ENCODE data around the gene TMEM81.

The TMEM81 gene

DNA sequence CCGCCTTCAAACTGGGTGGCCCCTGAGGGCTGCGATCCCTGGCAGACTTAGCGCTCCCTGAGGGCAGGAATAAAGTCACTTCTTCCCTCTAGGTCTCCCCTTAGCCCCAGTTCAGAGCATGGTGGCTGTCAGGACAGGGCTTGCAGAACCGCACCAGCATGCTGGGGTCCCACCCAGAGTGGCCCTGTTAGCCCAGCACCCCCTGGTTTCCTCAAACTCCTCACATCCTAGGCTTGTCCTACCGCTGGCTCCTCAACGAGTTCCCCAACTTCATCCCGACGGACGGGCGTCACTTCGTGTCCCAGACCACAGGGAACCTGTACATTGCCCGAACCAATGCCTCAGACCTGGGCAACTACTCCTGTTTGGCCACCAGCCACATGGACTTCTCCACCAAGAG lies 25.4 kb downstream of the TMEM81 start:
- no peak for DNase-seq

DNA sequence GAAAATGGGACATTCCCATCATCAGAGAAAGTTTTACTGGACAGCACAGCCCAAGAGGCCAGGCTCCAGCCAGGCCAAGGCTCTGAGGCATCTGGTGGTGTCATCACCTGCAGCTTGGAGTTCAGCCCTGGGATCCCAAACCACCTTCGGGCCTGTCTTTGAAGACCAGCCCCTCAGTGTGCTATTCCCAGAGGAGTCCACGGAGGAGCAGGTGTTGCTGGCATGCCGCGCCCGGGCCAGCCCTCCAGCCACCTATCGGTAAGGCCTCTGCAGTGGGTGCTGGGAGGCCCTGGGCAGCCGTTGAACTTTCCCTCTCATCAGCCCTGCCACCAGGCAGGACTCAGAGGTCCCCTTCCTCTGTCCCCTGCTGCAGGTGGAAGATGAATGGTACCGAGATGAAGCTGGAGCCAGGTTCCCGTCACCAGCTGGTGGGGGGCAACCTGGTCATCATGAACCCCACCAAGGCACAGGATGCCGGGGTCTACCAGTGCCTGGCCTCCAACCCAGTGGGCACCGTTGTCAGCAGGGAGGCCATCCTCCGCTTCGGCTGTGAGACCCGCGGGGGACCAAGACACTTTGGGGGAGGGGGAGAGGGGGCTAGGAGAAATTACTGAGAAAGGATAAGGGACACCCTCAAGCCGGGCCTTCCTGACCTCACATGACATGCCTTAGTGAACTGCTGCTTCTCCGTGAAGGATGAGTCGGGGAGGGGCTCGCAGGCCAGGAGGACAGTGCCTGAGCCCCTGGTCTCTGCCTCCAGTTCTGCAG lies 26.3 kb downstream of the TMEM81 start:
- DNase-seq, result no peak

DNA sequence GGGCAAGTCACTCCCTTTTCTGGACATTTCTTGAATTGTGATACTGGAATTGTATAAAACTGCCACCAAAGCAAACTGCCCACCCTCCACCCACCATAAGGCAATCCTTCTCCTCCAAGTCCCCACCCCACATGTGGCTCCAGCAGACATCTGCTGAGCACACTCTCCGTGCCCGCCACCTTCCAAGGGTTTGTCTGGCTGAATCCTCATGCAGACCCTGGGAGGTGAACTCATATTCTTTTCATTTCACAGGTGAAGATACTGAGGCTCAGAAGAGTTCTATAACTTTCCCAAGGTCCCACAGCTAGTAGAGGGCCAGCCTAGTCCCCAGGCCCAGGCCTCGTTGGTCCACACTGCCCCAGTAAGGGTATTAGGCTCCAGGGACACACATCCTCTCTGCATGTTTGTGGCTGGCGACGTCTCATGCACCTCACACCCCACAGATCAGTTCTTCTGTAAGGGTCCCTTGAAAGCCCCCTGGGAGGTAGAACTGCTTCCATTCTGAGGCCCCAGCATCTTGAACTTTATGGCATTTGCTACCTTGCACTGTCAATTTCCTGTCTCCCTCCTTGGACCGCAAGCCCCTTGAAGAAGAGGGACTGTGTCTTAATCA lies 27.2 kb downstream of the TMEM81 start:
- no peak for DNase-seq

DNA sequence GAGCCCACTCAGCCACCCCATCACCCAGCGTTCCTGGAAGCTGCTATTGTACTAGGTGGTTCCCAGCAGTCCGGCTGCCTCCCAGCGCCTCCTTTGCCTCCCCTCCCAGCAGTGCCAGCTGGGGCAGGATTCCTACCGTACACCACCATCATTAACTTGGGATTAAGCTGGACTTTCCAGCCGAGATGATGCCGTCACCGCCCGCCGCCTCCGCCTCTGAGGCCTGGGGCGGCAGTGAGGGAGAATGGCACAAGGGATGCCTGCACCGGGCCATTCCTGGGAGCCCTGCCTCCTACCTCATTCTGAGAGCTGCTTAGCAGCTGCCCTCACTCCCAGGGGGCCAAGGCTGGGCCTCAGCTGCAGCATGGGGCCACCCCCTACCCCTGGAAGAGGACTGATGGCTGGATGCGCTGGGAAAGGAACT lies 28.1 kb downstream of the TMEM81 start:
- DNase-seq, result no peak

DNA sequence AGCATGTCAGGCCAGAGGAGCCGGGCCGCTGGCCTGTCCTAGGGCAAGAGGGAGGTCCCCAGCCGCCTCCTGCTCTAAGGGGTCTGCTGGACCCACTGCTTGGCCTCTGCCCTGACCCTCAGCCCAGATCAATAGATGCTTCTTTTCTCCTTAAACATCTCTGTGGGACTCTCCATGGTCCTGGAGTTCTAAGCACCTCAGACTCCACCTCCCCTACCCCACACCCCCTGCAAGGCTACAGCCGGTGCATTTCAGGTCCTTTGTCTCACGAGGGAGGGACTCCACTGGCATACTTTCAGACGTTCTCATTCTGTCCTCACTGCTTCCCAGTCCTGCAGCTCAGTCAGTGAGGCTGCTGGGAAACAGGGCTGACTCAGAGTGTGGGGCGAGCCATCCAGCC lies 30.2 kb downstream of the TMEM81 start:
- no peak for DNase-seq

DNA sequence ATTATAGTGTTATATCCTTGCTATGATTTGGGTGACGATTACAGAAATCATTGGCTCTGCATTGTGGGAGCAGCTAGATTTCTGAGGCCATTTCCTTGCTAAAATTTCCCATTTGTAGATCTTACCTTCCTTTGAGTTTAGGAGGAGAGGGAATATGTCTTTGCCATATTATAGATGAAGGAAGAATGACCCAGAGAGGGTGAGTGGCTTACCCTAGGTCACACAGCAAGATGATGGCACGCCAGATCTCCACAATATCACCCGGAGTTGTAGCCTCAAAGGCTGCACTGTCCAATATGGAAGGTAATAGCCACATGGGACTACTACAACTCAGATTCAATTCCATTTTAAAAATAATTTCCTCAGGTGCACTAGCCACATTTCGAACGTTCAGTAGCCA lies 31.0 kb downstream of the TMEM81 start:
- DNase-seq, result no peak

DNA sequence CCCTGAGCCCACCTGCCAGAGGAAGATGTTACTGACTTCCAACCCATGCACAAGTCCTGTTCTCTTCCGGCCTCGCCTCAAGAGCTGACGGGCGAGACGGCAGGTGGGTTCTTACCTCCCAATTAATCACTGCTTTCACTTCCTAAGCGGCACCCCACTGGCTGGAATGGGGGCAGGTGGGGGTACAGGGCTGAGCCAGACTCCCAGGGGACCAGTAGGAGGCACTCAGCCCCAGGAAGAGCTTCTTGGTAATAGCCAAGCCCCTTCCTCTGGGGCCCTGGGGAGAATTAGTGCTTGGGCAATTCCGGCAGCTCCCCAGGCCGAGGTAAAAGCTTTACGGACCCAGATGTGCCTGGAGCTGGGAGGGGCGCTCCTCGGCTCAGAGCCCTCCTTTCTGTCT lies 31.6 kb downstream of the TMEM81 start:
- DNase-seq, result no peak

DNA sequence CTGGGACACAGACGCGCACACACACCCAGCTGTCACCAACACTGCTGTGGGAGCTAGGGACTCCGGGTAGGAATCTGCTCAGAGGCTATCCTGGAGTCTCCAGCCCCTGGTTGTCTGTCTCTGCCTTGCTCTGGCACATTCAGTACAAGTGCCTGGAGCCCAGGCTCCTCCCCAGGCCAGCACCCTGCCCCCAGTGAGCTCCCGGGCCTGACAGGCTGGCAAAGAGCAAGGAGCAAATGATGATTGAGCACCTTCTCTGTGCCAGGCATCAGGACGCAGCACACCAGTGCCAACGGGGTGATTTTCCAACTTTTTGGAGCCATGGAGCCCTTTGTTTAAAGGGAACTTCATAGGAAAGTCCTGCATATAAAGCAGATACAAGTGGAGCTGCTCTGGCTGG lies 34.8 kb downstream of the TMEM81 start:
- no peak for DNase-seq

DNA sequence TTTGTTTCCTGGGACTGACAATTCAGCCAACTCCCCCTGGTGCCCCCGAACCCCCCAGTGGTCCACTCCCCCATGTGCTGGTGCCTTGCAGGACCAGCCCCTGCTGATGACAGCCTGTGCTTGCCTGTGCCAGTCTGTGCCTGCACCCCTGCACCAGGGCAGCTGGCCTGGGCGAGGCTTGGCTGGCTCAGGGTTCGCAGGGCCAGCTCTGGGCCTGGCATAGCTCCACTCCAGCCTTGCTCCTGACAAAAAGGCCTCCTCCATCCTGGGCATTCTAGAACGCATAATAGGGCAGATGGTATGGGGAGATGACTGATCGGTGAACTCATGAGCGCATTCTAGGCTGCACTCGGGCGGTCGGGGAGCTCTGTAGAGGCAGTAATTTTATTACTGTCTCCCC lies 35.9 kb downstream of the TMEM81 start:
- no peak for DNase-seq

DNA sequence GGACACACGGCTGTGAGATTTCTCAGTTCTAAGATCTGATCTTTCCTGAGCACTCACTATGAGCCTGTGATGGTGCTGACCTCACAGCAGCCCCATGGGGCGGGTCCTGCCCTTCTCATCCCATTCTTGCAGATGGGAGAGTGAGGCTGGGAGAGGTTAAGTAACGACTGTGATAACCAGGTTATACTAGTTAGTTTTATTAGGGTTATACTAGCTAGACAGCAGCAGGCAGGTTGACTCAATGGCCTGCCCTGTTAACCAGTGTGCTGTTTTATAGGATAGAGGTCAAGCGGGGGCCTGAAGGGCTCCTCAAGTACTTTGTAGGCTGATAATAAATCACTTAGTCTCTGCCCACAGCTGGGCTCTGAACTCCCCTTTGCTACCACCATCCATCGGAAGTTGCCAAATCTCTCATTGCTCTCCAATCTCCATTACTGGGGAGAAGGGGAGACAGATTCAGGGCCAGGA lies 36.5 kb downstream of the TMEM81 start:
- DNase-seq, result no peak

DNA sequence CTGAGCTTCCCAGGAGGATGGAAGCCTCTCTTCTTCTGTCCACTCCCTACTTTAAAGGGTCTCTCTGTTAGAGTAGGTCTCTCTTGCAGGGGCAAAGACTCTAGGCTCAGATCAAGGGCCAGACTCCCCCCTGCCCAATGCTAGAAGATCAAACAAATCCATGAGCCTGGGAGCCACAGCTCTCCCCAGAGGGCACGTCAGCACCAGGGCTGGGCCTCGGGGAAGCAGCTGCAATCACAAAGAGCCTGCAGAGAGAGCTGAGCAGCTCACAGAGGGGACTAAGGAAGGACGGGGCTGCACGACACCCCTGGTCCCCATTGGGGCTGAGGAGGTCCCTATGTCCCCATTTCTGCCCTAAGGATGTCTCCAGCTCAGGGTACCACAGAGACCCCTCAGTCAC lies 37.4 kb downstream of the TMEM81 start:
- DNase-seq, result no peak

DNA sequence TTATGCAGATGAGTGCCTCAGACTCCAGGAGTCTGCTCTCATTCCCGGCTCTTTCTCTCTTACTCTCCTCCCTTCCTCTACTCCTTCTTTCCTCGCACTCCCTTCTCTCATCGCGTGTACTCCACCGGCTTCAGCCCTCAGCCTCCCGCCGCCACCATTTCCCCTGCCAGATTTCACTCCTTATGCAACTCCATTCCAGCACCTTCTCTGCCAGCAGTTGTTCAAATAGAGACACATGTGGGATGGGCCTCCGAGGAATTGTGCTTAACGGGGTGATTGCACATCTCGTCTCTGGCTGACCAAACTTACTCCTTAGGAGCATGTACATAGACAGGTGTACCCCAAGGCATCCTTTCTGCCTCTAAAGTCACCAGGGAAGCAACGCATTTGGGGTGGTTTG lies 39.1 kb downstream of the TMEM81 start:
- no peak for DNase-seq

DNA sequence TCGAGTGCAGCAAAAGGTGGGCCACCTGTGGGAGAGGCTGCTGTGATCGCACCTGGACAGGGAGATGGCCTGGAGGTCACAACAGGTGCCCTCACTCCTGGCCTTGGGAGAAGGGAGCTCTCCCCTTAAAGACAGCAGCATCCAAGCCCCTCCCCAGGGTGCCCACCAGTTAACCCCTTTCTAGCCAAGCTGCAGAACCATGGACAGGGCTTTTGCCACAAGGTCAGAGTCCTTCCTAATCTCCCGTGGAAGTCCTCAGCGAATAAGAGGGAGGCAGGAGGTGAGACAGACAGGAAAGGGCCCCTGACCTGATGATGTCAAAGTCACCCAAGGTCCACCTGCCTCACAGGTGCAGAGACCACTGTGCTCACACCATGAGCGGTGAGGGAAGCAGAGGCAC lies 39.5 kb downstream of the TMEM81 start:
- no peak for DNase-seq

DNA sequence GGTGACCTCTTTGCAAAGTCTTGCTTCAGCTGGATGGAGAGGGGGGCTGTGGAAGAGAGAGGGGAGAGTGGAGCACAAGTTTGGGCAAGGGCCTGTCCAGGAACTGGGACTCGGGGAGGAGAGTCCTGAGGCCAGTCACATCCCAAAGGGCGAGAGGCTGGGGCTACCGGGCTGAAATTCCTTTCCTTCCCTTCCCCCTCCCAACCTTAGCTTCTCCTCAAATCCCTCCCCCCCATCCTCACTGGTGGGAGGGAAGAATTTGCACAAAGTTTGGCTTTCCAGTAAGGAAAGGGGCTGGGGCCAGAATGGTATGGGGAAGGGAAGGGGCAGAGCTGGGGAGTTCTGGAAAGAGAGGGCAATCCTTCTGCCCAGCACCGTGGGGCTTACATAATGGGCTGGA lies 40.4 kb downstream of the TMEM81 start:
- no peak for DNase-seq

DNA sequence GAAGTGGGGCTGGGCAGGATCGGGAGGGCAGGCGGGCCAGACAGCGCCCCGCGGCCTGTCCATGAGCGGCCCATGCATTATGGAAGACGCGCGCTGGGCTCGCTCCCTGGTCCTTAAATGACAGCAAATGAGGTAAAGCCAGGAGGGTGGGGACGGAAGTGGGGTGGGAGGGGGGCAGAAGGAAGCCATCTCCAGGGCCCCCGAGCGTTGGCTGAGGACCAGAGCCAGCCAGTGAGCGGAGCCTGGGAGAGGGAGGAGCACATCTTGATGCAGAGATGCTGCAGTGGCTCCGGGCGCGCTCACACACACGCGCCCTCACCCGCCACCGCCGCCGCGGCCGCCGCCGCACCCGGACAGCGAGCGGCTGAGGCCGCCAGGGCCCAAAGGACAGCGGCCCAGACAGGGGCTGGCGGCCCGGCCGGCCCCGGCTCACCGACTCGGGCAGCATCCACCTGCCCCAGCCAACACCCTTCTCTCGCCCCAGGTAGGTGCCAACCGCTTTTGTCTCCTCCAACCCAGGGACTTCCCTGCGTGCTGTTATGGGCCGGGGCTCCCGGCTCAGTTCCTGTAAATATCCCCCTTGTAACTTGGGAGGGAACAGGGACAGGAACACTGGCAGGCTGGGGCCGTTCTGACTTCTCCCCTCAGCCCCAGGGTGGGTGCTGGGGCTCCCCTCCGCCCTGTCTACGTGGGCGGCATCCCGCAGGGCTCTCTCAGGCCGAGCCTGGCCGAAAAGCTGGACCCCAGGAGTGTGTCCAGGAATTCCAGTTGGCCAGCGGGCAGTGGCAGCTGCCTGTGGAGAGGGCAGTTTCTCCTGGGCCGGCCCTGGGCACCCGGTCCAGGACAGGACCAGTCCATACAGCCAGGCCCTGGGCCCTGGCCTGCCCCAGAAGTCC lies 41.1 kb downstream of the TMEM81 start, which contains the start of gene CNTN2:
TSS of gene CNTN2 (plus strand) at position 302 of the 896 bp plus-strand sequence. CDS start 9,974 bp downstream, outside the sequence.
- no peak for DNase-seq

DNA sequence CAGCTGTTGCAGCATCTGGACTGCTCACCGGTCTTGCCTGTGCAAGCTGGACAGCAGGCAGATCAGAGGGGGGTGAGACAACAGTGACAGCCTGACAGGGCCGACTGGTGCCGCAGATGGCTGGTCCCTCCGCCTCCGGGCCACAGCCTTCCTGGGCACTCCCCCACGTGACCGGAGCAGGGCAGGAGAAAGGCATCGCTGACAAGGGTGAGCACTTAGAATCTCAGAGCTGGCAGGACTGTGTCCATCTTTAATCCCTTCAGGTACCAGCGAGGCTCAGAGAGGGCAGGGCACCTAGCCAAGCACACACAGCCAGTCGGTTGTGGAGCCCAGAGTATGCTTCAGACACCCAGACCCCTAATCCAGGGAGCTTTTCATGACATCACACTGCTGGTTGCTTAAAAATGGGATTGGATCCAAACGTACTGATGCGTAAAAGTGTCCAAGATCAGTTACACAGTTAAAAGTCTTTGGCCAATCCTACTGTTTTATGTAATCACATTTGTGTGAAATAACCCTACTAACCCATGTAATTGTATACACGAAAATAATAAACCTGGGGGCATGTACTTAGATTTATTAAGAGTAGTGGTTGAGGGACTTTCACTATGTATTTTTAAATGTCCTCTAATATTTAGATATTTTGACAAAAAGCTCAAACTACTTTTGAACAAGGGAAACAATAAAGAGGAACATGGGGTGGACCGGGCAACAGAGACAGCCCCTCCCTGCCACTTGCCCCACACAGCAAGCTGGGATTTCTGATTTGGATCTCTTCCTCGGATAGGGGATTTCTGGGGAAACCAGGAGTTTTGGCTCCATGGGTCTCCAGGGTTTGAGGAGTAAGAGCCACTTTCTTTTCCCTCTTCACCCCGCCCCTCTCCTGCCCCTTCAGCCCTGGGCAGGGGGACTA lies 42.0 kb downstream of the TMEM81 start:
- no peak for DNase-seq

DNA sequence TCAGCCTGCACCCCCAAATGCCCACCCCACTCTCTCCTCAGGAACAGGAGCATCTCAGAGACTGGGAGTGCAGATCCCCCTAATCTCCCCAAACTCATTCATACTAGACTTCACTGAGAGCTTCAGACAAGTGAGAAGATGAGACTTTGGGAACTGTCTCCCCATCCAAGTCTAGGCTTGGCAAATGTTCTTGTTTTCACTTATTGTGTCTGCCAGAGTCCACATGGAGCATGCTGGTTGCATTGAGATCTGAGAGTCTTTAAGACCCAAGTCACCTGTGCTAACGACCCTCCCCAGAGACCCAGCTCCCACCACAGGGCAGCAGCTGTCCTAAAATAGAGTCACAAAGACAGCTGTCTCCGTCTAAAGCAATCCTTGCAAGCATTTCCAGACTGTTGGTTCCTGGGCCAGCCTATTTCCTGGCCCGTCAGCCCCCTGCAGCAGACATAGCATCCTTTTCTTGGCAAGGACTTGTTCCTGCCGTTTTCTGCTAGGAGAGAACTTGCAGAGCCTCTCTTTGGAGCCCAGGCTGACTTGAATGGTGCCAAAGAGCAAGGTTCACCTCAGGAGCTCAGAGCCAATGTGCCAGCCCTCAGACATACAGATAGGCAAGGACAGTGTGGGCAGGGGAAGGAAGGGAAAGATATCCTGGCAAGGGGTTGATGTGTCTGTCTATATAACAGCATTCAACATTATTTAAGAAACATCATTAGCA lies 43.1 kb downstream of the TMEM81 start:
- DNase-seq, result no peak

DNA sequence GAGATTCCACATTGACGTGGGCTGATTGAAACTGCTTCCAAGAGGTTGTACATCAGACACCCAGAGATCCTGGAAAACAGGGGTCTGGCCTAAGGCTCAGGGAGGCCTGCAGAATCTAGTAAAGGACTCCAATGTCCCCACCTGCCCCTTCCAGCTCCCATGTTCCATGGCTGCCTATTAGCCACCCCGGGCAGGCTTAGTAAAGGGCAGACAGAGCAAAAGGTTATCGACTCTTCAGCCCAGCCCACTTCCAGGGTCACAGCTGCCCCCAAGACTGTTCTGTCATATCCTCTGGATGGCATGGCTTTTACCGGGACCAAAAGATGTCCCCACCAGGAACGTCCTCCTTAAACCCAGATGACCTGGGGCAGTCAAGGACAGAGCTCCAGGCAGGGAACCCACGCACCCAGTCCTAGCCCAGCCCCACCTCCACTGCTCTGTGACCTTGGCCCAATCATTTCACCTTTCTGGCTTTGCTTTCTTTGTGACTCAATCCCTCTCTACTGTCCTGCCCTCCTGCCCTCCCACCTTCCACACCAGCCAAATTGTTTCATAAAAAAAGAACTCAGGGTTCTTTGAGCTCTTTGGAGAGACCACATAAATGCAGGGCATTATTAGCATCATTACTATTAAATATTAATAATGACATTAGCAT lies 46.0 kb downstream of the TMEM81 start:
- no peak for DNase-seq

DNA sequence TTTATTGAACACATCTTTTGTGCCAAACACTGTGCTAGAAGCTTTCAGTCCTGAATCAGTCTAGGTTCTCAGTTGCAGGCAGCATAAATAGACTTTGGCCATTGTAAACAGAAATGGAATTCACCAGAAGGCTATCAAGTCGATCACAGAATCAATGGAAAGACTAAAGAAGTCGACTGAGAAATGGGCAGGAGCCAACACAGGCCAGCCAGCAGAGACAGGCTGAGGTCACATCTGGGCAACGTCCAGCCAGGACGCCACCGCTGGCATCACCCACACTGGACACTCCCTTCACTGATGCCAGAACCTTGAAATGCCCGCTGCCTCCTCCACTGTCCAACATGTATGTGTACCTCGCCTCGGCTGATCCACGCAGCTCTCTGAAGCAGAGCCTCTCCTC lies 46.7 kb downstream of the TMEM81 start:
- no peak for DNase-seq
